Fibroblast of the aortic adventitia (primary cell): Measurements from ENCODE around the gene CLNK. TPM values are rescaled to one million over a fixed set of nuclear protein-coding genes. Genes with fewer than 3 reads are reported as not detected.

Experiments
- DNase-seq: peaks from one replicate; pipeline ENCODE4 v3.0.0-alpha.2; 2010; ENCODE audit warnings: low read depth
- H3K4me3 ChIP-seq: 2 replicates; pipeline ENCODE4 v1.5.1; 2011; ENCODE audit warnings: low read depth, mild to moderate bottlenecking, control low read depth, low read length, moderate library complexity
- total RNA-seq: library from RNA; depleted of rRNA; stranded (reverse); fragments of >200 nt; gene quantifications from 2 replicates; pipeline ENCODE4 v1.2.3, GENCODE V29; 2012; ENCODE audit warnings: low replicate concordance
- TF ChIP-seq, protein P1 (sequence below): IDR thresholded peaks from 2 replicates; pipeline ENCODE4 v1.5.1; 2011; ENCODE audit warnings: mild to moderate bottlenecking, low read length, control low read depth, inconsistent platforms; ENCODE audit not compliant: insufficient read depth

The CLNK gene
- total RNA-seq, 1 donor = not detected

DNA sequence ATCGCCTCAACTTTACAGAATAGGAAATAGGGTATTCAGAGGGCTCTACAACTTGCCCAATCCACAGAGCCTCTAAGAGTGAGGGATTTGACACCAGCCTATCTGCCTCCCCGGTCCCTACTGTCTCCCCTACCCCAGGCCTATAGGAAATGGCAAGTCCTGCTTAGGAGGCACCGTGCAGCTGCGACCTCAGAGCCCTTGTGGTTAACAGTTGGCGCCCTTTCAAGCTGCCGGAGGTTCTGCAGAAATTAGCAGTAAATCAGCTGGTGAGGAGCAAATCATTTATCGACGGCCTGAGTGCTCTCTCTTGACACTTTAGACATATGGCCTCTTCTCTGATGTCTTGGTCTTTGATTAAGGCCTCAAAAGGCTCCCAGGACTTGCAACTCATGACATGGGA lies 96.9 kb downstream of the CLNK start:
- TF ChIP-seq, protein P1, sequence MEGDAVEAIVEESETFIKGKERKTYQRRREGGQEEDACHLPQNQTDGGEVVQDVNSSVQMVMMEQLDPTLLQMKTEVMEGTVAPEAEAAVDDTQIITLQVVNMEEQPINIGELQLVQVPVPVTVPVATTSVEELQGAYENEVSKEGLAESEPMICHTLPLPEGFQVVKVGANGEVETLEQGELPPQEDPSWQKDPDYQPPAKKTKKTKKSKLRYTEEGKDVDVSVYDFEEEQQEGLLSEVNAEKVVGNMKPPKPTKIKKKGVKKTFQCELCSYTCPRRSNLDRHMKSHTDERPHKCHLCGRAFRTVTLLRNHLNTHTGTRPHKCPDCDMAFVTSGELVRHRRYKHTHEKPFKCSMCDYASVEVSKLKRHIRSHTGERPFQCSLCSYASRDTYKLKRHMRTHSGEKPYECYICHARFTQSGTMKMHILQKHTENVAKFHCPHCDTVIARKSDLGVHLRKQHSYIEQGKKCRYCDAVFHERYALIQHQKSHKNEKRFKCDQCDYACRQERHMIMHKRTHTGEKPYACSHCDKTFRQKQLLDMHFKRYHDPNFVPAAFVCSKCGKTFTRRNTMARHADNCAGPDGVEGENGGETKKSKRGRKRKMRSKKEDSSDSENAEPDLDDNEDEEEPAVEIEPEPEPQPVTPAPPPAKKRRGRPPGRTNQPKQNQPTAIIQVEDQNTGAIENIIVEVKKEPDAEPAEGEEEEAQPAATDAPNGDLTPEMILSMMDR = no peak
- H3K4me3 ChIP-seq = no peak overlapping the region
- no peak for DNase-seq

DNA sequence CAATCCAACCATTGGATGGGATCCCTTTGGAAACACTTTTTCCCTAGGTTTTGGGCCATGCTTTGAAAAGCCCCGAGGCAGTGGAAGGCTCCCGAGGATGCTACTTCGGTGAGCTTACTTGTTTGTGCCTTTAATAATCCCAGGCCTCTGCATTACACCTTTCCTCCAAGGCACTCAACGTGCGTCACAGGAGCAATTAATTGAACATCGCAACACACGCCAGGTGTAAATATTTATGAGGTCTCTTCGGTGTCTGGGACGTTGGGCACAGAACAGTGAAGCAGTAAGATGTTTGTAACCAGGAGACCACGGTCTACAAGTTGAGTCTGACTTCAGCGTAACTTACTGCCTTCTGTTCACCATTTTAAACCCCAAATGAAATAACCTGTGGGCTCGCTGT lies 97.3 kb downstream of the CLNK start:
- DNase-seq = no peak

DNA sequence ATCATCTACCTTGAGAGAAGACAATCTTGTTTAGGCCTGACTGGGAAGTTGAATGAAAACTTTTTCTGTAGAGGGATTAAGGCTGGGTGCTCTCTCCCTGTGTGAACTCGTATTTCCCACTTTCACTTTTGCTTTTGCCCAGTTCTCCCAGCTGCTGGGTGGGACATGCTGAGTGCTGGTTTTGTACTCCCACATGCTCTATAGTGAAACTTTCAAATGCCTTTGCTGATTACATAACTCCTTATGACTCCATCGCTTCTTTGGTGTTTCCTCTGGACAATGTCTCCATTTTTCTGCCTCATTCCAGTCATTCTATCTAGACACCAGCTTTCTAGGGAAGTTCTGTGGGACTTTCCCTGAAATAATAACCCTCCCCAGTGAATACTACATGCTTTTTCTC lies 100.5 kb downstream of the CLNK start:
- no peak overlapping the region for H3K4me3 ChIP-seq
- peak; percentile 92 for DNase-seq
- TF ChIP-seq, protein P1 = no peak

More for the DNA sequence above, 97.3 kb downstream of the CLNK start:
- H3K4me3 ChIP-seq = no peak overlapping the region
- TF ChIP-seq, protein P1 = no peak

DNA sequence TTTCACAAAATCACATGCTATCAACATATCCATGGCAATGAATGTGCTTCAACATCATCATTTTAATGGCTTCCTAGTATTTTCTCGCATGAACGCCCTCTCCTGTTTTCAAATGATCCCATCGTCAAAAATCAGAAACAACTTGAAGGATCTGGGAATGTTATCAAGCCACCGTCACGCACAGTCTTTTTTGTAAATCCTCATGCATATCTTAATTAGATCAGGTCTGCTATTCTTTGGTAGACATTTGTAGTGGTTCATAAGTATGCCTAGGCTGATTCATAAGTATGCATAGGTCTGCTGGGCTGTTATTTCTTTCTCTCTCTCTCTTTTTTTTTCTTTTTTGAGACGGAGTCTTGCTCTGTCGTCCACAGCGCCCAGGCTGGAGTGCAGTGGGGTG lies 101.6 kb downstream of the CLNK start:
- no peak overlapping the region for H3K4me3 ChIP-seq
- TF ChIP-seq, protein P1 = no peak
- DNase-seq = no peak

DNA sequence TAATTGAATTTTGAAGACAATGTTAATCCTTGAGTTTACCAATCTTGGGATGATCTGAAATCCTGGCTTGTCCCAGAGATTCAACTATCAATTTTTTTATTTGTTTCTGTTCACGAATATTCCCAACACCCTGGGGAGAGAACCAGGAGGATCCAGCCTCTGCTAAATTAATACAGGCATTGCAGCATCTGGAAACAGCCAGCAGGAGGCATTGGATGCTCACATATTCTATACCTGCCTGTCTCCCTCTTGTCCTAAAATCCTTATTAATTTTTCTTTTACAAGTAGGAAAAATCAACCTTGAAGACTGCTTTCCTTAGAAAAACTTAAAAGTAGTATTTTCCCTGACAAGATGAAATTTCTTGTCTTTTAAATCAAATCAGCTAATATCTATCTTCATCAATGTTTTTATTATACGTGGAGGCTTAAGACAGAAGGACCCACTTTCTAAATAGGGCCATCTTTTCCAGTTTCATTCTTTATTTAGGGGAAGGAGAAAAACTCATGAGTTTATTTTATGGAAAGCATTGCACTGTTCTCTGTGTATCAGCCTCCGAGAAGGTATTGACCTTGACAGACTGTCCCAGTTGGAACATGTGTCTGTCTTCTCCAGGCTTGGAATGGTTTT lies 102.4 kb downstream of the CLNK start:
- peak; percentile 81 for DNase-seq
- TF ChIP-seq, protein P1 = peak; percentile 95

DNA sequence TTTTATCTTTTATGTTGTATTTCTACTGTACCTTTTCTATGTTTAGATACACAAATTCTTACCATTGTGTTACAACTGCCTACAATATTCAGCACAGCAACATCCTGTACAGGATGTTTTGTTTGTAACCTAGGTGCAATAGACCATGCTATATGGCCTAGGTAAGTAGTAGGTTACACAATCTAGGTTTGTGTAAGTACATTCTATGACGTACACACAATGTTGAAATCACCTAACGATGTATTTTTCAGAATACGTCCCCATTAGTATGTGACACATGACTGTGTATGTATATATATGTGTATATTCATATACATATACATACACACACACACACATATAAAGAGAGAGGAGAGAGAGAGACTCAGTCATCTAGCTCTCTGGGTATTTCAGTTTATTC lies 103.5 kb downstream of the CLNK start:
- no peak for DNase-seq
- TF ChIP-seq, protein P1 = no peak
- no peak overlapping the region for H3K4me3 ChIP-seq

More for the DNA sequence above, 102.4 kb downstream of the CLNK start:
- no peak overlapping the region for H3K4me3 ChIP-seq

DNA sequence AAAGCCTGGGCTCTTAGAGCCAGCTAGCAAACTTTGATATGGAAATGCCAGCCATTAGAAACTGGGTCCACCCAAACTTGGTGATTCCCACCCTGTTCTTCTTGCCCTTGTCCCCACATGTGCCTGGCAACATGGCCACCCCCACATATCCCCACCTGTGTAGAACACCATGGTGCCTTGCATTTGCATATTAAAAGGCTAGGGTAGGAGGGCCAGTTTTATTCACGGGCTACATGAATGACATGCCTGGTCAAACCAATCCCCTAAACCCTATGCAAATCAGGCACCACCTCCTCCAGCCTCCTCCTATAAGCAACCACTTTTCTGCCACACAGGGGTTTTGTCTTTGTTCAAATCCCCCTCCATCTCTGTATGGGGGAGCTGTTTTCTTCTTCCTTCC lies 104.9 kb downstream of the CLNK start:
- TF ChIP-seq, protein P1 = no peak
- no peak for DNase-seq
- no peak overlapping the region for H3K4me3 ChIP-seq
